GM12874 (cell line): Measurements from ENCODE around the gene CCDC39.

Experiments used
- CTCF ChIP-seq: IDR thresholded peaks from 2 replicates; pipeline ENCODE4 v1.5.1; 2011; ENCODE audit warnings: low read depth, mild to moderate bottlenecking, control low read depth, low read length, moderate library complexity; ENCODE audit not compliant: insufficient read depth

Gene CCDC39

GRCh38 chr3:180571831-180572598 is 107.3 kb downstream of the CCDC39 start:
- TF ChIP-seq CTCF: no peak

- TF ChIP-seq CTCF: no peak
These were observed 109.1 kb downstream of the CCDC39 start for GRCh38 chr3:180570238-180570637.

GRCh38 chr3:180564676-180565075 is 114.6 kb downstream of the CCDC39 start:
- TF ChIP-seq CTCF: no peak
